Measurements from ENCODE around the gene ANKAR.

DNA sequence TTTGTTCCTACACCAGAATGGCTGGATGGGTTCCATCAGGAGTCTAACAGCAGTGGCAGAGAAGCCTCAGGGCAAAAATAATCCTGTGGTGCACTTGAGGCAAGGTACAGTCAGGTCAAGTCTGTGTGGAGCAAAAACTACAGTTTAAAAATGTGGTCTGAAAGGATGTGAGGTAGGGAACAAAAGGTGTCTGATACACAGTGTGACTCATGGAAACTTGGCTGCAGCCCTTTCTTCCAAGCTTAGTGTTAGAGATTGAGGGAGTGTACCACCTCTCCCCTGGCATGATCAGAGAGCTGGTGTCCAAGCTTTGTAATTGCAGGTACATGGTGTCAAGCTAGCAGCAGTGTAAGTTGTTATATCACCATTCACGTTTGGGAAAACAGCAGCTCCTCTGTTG is 8.9 kb downstream of the ANKAR start:
- TF ChIP-seq, protein P1, sequence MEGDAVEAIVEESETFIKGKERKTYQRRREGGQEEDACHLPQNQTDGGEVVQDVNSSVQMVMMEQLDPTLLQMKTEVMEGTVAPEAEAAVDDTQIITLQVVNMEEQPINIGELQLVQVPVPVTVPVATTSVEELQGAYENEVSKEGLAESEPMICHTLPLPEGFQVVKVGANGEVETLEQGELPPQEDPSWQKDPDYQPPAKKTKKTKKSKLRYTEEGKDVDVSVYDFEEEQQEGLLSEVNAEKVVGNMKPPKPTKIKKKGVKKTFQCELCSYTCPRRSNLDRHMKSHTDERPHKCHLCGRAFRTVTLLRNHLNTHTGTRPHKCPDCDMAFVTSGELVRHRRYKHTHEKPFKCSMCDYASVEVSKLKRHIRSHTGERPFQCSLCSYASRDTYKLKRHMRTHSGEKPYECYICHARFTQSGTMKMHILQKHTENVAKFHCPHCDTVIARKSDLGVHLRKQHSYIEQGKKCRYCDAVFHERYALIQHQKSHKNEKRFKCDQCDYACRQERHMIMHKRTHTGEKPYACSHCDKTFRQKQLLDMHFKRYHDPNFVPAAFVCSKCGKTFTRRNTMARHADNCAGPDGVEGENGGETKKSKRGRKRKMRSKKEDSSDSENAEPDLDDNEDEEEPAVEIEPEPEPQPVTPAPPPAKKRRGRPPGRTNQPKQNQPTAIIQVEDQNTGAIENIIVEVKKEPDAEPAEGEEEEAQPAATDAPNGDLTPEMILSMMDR (IDR thresholded peaks at IDR 0.05; ENCODE audit: low read length): no peak
- no peak for TF ChIP-seq EZH2 (IDR thresholded peaks at IDR 0.05; ENCODE audit: borderline replicate concordance, low read length)
